Measurements from ENCODE around the gene CAT.

DNA sequence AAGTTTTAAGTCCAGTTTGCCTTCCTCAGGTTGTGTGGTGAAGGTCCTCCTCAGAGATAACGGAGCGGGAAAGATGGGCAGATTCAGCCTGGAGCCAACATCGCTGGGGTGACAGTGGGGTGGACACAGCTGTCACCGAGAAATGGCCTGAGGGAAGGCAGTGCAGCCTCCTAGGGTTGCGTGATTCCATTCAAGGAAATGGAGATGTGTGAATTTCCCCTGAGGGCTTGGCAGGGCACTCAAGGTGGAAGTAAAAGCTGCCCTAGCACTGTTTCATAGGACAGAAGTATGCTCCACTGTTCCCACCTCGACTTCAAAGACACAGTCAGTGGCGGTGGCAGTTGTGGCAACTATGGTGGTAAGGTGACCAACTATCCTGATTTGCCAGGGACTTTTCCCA is 15.4 kb upstream of the CAT start:
- TF ChIP-seq, protein P1, sequence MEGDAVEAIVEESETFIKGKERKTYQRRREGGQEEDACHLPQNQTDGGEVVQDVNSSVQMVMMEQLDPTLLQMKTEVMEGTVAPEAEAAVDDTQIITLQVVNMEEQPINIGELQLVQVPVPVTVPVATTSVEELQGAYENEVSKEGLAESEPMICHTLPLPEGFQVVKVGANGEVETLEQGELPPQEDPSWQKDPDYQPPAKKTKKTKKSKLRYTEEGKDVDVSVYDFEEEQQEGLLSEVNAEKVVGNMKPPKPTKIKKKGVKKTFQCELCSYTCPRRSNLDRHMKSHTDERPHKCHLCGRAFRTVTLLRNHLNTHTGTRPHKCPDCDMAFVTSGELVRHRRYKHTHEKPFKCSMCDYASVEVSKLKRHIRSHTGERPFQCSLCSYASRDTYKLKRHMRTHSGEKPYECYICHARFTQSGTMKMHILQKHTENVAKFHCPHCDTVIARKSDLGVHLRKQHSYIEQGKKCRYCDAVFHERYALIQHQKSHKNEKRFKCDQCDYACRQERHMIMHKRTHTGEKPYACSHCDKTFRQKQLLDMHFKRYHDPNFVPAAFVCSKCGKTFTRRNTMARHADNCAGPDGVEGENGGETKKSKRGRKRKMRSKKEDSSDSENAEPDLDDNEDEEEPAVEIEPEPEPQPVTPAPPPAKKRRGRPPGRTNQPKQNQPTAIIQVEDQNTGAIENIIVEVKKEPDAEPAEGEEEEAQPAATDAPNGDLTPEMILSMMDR (conservative IDR thresholded peaks at IDR 0.05 in 1 of 2, IDR thresholded peaks at IDR 0.05 in 1 of 2; ENCODE audit: low read depth in 1 of 2, low read length in 2 of 2) = no peak
- no peak for TF ChIP-seq EZH2 (IDR thresholded peaks at IDR 0.05; ENCODE audit: low read length, missing control alignments)

All from fibroblast of lung (primary cell).